Vagina (tissue), 2 donors: Measurements from ENCODE around the gene FBLN1.

ENCODE experiments used
- CTCF ChIP-seq, 3 experiments: fragments of 450-650 bp in 2 of 3; fragments of 200-600 bp in 1 of 3; sonication (generic) in 1 of 3; IDR thresholded peaks; one replicate each; pipeline ENCODE4 v1.5.1; 2017 to 2019; ENCODE audit warnings: antibody characterized with exemption in 3 of 3, mild to moderate bottlenecking in 2 of 3, moderate library complexity in 2 of 3
- POLR2AphosphoS5 ChIP-seq, 2 donors: sonication (generic); formaldehyde crosslinking; IDR thresholded peaks; one replicate each; pipeline ENCODE4 v1.9.0; 2017; ENCODE audit warnings: antibody characterized with exemption in 2 of 2, mild to moderate bottlenecking in 2 of 2, low read depth in 1 of 2; ENCODE audit not compliant: insufficient read depth in 1 of 2

DNA sequence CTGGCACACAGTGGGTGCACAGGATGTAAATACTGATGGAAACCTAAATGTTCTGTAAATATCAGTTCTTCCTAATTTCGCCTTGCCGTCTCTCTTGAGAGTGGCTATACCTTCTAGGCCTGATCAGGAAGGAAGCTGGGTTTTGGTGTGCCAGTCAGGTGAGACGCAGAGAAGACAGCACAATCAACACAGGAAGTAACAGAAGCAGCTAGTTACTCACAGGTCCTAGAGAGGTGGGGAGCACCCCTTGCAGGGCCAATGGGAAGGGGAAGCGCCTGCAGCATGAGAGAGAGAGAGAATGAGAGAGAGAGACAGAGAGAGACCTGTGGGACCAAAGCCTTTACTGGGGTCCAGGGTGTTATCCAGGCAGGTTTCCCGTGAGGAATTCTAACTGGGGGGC lies 80.8 kb downstream of the FBLN1 start:
- no peak for TF ChIP-seq CTCF (IDR thresholded peaks at IDR 0.05)
- TF ChIP-seq POLR2AphosphoS5 (IDR thresholded peaks at IDR 0.05; ENCODE audit: insufficient read depth in 1 of 2, low read depth in 1 of 2): no peak
